ENCODE results near the gene UFSP2.

Gene UFSP2

GRCh38 chr4:185384930-185385331 is 40.8 kb downstream of the UFSP2 start:
- H3K9ac ChIP-seq (ENCODE audit: low read length): no peak overlapping the region
- no peaks in the 10 kb centered on the region for H3K4me1 ChIP-seq (ENCODE audit: control insufficient read depth, insufficient read depth, low read length)
- no peak overlapping the region for H3K4me3 ChIP-seq (ENCODE audit: low read depth, low read length)
- no peaks in the 10 kb centered on the region; the same call in 1 of the 2 replicates for H3K9me3 ChIP-seq (ENCODE audit: control insufficient read depth, insufficient read depth, low read depth, low read length)
- no peak overlapping the region for H3K27ac ChIP-seq (ENCODE audit: low read depth, low read length)
- no peaks in the 10 kb centered on the region for H3K27me3 ChIP-seq (ENCODE audit: control insufficient read depth, insufficient read depth, low read length)
- no peaks in the 10 kb centered on the region for H3K36me3 ChIP-seq (ENCODE audit: control insufficient read depth, insufficient read depth, low read length)

GRCh38 chr4:185384061-185384460 is 41.7 kb downstream of the UFSP2 start:
- no peak overlapping the region for H3K9ac ChIP-seq (ENCODE audit: low read length)
- H3K9me3 ChIP-seq (ENCODE audit: control insufficient read depth, insufficient read depth, low read depth, low read length): no peaks in the 10 kb centered on the region; the same call in 1 of the 2 replicates
- H3K4me1 ChIP-seq (ENCODE audit: control insufficient read depth, insufficient read depth, low read length): no peaks in the 10 kb centered on the region
- H3K27ac ChIP-seq (ENCODE audit: low read depth, low read length): no peak overlapping the region
- no peaks in the 10 kb centered on the region for H3K27me3 ChIP-seq (ENCODE audit: control insufficient read depth, insufficient read depth, low read length)
- H3K4me3 ChIP-seq (ENCODE audit: low read depth, low read length): no peak overlapping the region
- H3K36me3 ChIP-seq (ENCODE audit: control insufficient read depth, insufficient read depth, low read length): no peaks in the 10 kb centered on the region

GRCh38 chr4:185383451-185383850 is 42.3 kb downstream of the UFSP2 start:
- no peaks in the 10 kb centered on the region for H3K27me3 ChIP-seq (ENCODE audit: control insufficient read depth, insufficient read depth, low read length)
- no peak overlapping the region for H3K4me3 ChIP-seq (ENCODE audit: low read depth, low read length)

GRCh38 chr4:185382754-185383153 is 43.0 kb downstream of the UFSP2 start:
- H3K9me3 ChIP-seq (ENCODE audit: control insufficient read depth, insufficient read depth, low read depth, low read length): no peaks in the 10 kb centered on the region; the same call in 1 of the 2 replicates

More at GRCh38 chr4:185383451-185383850, 42.3 kb downstream of the UFSP2 start:
- Histone ChIP-seq H3K9me3 (ENCODE audit: control insufficient read depth, insufficient read depth, low read depth, low read length) (no peaks in the 10 kb centered on the region; the same call in 1 of the 2 replicates), H3K9ac (ENCODE audit: low read length) (no peak overlapping the region), H3K36me3 (ENCODE audit: control insufficient read depth, insufficient read depth, low read length) (no peaks in the 10 kb centered on the region), H3K27ac (ENCODE audit: low read depth, low read length) (no peak overlapping the region), H3K4me1 (ENCODE audit: control insufficient read depth, insufficient read depth, low read length) (no peaks in the 10 kb centered on the region)

GRCh38 chr4:185381288-185382196 is 44.2 kb downstream of the UFSP2 start:
- Histone ChIP-seq H3K27me3 (ENCODE audit: control insufficient read depth, insufficient read depth, low read length) (no peaks in the 10 kb centered on the region), H3K9me3 (ENCODE audit: control insufficient read depth, insufficient read depth, low read depth, low read length) (no peaks in the 10 kb centered on the region; the same call in 1 of the 2 replicates), H3K36me3 (ENCODE audit: control insufficient read depth, insufficient read depth, low read length) (no peaks in the 10 kb centered on the region), H3K9ac (ENCODE audit: low read length) (no peak overlapping the region), H3K4me3 (ENCODE audit: low read depth, low read length) (no peak overlapping the region), H3K4me1 (ENCODE audit: control insufficient read depth, insufficient read depth, low read length) (peaks cover 6% of the 10 kb centered on the region; the same call in 1 of the 2 replicates), H3K27ac (ENCODE audit: low read depth, low read length) (no peak overlapping the region)

More at GRCh38 chr4:185382754-185383153, 43.0 kb downstream of the UFSP2 start:
- H3K27ac ChIP-seq (ENCODE audit: low read depth, low read length): no peak overlapping the region
- peaks cover under 1% of the 10 kb centered on the region; the same call in 1 of the 2 replicates for H3K4me1 ChIP-seq (ENCODE audit: control insufficient read depth, insufficient read depth, low read length)
- no peak overlapping the region for H3K9ac ChIP-seq (ENCODE audit: low read length)
- H3K4me3 ChIP-seq (ENCODE audit: low read depth, low read length): no peak overlapping the region
- no peaks in the 10 kb centered on the region for H3K36me3 ChIP-seq (ENCODE audit: control insufficient read depth, insufficient read depth, low read length)
- no peaks in the 10 kb centered on the region for H3K27me3 ChIP-seq (ENCODE audit: control insufficient read depth, insufficient read depth, low read length)

GRCh38 chr4:185380320-185380719 is 45.4 kb downstream of the UFSP2 start:
- H3K9me3 ChIP-seq (ENCODE audit: control insufficient read depth, insufficient read depth, low read depth, low read length): no peaks in the 10 kb centered on the region; the same call in 1 of the 2 replicates
- H3K9ac ChIP-seq (ENCODE audit: low read length): no peak overlapping the region
- peaks cover 6% of the 10 kb centered on the region; the same call in 1 of the 2 replicates for H3K4me1 ChIP-seq (ENCODE audit: control insufficient read depth, insufficient read depth, low read length)
- no peaks in the 10 kb centered on the region for H3K36me3 ChIP-seq (ENCODE audit: control insufficient read depth, insufficient read depth, low read length)
- H3K27me3 ChIP-seq (ENCODE audit: control insufficient read depth, insufficient read depth, low read length): no peaks in the 10 kb centered on the region
- no peak overlapping the region for H3K4me3 ChIP-seq (ENCODE audit: low read depth, low read length)
- no peak overlapping the region for H3K27ac ChIP-seq (ENCODE audit: low read depth, low read length)

- Histone ChIP-seq H3K27ac (ENCODE audit: low read depth, low read length) (no peak overlapping the region), H3K27me3 (ENCODE audit: control insufficient read depth, insufficient read depth, low read length) (no peaks in the 10 kb centered on the region), H3K9me3 (ENCODE audit: control insufficient read depth, insufficient read depth, low read depth, low read length) (no peaks in the 10 kb centered on the region; the same call in 1 of the 2 replicates), H3K9ac (ENCODE audit: low read length) (no peak overlapping the region), H3K36me3 (ENCODE audit: control insufficient read depth, insufficient read depth, low read length) (no peaks in the 10 kb centered on the region), H3K4me3 (ENCODE audit: low read depth, low read length) (no peak overlapping the region), H3K4me1 (ENCODE audit: control insufficient read depth, insufficient read depth, low read length) (peaks cover 6% of the 10 kb centered on the region; the same call in 1 of the 2 replicates)
Measured at GRCh38 chr4:185379326-185380295, 46.2 kb downstream of the UFSP2 start.

GRCh38 chr4:185378264-185378663 is 47.5 kb downstream of the UFSP2 start:
- H3K9ac ChIP-seq (ENCODE audit: low read length): no peak overlapping the region
- H3K9me3 ChIP-seq (ENCODE audit: control insufficient read depth, insufficient read depth, low read depth, low read length): no peaks in the 10 kb centered on the region; the same call in 1 of the 2 replicates
- H3K27ac ChIP-seq (ENCODE audit: low read depth, low read length): no peak overlapping the region
- no peaks in the 10 kb centered on the region for H3K27me3 ChIP-seq (ENCODE audit: control insufficient read depth, insufficient read depth, low read length)
- no peak overlapping the region for H3K4me3 ChIP-seq (ENCODE audit: low read depth, low read length)
- H3K36me3 ChIP-seq (ENCODE audit: control insufficient read depth, insufficient read depth, low read length): 0 out of 2 replicates have a peak, but pooled peaks cover under 1% of the 10 kb centered on the region
- H3K4me1 ChIP-seq (ENCODE audit: control insufficient read depth, insufficient read depth, low read length): peaks cover 6% of the 10 kb centered on the region; the same call in 1 of the 2 replicates

- no peak overlapping the region for H3K9ac ChIP-seq (ENCODE audit: low read length)
- H3K27me3 ChIP-seq (ENCODE audit: control insufficient read depth, insufficient read depth, low read length): no peaks in the 10 kb centered on the region
- H3K4me3 ChIP-seq (ENCODE audit: low read depth, low read length): no peak overlapping the region
- no peaks in the 10 kb centered on the region for H3K9me3 ChIP-seq (ENCODE audit: control insufficient read depth, insufficient read depth, low read depth, low read length)
- H3K4me1 ChIP-seq (ENCODE audit: control insufficient read depth, insufficient read depth, low read length): peaks cover 13% of the 10 kb centered on the region; the same call in 1 of the 2 replicates
- no peak overlapping the region for H3K27ac ChIP-seq (ENCODE audit: low read depth, low read length)
- H3K36me3 ChIP-seq (ENCODE audit: control insufficient read depth, insufficient read depth, low read length): peaks cover 13% of the 10 kb centered on the region; the same call in 1 of the 2 replicates
Measured at GRCh38 chr4:185374573-185374972, 51.2 kb downstream of the UFSP2 start.

- Histone ChIP-seq H3K27me3 (ENCODE audit: control insufficient read depth, insufficient read depth, low read length) (no peaks in the 10 kb centered on the region), H3K9ac (ENCODE audit: low read length) (no peak overlapping the region), H3K4me3 (ENCODE audit: low read depth, low read length) (no peak overlapping the region), H3K36me3 (ENCODE audit: control insufficient read depth, insufficient read depth, low read length) (peaks cover 13% of the 10 kb centered on the region; the same call in 1 of the 2 replicates), H3K9me3 (ENCODE audit: control insufficient read depth, insufficient read depth, low read depth, low read length) (no peaks in the 10 kb centered on the region), H3K4me1 (ENCODE audit: control insufficient read depth, insufficient read depth, low read length) (peaks cover 13% of the 10 kb centered on the region; the same call in 1 of the 2 replicates), H3K27ac (ENCODE audit: low read depth, low read length) (no peak overlapping the region)
Measured at GRCh38 chr4:185374027-185374426, 51.7 kb downstream of the UFSP2 start.
